Activated CD4-positive, CD25-positive, alpha-beta regulatory T cell treated with anti-CD3 and anti-CD28 coated beads, Interleukin-2, amount 50 U/mL, for 72 hours (primary cell): Measurements from ENCODE around the gene STK39.
"Not testable (repeated sequence)": the region's sequence is repeated elsewhere in the genome, so short reads cannot be mapped to it uniquely, and the experiment has no call there.

Experiments used
- DNase-seq: peaks from one replicate; pipeline ENCODE4 v3.0.0; 2021

Gene STK39

DNA sequence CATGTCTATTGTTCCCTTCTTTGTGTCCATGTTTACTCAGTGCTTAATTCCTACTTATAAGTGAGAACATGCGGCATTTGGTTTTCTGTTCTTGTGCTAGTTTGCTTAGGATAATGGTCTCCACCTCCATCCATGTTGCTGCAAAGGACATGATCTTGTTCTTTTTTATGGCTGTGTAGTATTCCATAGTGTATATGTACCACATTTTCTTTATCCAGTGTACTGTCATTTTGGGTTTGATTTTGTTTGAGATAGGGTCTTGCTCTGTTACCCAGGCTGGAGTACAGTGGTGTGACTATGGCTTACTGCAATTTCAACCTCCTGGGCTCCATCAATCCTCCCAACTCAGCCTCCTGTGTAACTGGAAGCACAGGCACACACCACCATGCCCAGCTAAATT is 125.2 kb downstream of the STK39 start:
- DNase-seq = not testable (repeated sequence)

DNA sequence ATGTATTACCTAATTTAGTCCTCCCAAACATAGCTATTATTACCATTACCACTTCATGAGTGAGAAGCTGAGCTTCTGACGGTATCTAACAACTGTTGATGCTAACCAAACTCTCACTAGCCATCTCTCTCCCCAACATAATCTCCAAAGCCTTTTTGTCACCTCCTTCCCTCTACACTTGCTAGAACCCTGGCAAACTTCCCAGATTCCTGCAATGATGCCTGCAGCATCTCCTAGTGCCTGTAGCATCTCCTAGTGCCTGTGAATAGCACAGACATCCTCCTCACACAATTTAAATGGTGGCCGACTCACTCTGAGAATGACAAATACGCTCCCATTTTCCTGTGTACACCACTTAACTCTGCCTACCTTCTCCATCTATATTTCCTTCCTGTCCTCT is 126.7 kb downstream of the STK39 start:
- DNase-seq = no peak

DNA sequence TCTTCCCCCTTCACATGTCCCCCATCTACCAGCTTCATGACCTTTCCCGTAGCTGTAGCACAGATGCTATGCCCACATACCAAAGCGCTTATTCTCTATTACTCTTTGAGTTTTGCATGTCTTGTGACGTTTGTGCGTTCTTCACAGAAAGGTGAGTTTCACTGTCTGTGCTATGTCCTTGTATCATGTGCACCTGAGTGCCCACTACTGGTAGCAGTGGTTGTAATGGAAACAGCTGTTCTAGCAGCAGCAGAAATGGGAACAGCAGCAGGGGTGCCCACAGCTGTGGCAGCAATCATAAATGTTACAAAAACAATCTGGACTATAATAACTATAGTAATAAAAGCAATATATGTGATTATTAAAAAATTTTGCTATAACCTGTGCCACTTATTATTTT is 127.1 kb downstream of the STK39 start:
- no peak for DNase-seq

DNA sequence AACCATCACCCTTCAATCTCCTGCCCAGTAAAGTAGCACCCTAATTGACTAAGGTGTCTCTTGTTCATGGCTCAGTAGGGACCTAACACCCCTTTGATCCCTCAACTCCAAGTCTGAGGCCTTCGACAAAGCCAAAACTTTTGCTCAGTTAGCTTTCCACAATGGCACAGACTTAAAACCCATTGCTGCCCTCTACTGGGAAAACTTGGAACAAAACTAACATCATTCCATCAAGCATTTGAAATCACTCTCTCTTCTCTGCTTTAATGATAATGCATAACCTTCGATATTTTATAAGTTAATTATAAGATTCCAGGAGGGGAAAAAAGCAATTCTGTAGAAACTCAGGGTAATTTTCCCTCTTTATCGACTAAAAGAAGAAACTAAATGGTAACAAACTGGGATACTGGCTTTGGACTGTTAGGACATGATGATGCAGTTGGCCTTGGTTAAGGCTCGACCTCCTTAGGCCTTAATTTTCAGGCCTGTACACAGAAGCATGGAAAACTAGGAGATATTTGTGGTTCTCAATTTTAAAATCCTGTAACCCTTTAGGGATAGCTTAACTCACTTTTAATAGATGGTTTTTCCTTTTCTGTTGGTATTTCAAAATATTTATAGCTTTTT is 127.8 kb downstream of the STK39 start:
- DNase-seq = no peak

DNA sequence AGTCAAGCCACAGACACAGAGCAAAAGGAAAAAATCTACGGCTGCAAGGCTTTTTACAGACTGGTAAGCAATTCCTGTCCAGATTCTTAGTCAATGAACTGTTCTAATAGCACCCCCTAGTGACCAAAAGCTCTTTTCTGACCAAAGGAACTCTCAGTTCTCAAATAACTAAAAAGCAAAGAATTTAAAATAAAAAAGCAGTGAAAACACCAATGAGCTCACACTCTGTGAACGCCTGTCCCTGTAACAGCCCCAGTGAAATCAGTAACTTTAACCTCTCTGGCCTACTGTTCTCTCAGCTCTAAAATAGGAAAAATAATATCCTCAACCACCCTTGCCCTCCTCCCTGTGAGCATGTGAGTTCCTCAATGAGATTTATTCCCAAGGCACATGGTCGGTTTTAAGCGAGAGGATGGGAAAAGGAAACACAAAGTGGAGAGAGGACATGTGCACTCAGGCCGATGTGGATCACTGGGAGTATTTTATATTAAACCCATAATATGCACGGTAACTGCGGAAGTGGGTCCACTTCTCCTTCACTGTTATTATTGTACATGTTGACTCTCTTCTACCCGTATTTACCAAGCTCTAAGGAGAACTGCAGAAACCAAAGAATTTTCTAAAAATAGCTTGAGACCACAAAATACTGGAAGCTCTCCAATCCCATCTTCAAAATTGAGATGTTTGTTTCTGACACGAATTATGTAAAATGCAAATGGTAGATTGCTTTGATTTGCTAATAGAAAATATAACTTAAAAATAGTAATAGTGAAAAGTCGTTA is 128.5 kb downstream of the STK39 start:
- no peak for DNase-seq

DNA sequence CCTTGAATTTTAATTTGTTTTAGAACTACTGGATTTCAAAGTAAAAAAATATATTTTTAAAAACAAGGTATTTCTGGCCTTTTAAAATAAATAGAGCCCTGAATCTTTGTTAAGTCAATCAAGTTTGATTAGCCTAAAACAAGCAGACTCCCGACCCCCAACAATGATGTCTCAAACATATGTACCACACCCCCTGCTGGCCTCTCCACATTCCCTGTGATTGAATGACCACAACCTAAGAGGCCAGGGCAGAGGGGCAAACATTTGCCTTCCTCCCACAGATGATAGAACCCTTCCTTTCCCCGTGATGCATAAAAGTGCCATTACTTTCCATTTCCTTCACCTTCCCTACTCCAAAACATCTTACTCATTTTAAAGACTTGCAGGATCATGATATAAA is 130.9 kb downstream of the STK39 start:
- DNase-seq = no peak

DNA sequence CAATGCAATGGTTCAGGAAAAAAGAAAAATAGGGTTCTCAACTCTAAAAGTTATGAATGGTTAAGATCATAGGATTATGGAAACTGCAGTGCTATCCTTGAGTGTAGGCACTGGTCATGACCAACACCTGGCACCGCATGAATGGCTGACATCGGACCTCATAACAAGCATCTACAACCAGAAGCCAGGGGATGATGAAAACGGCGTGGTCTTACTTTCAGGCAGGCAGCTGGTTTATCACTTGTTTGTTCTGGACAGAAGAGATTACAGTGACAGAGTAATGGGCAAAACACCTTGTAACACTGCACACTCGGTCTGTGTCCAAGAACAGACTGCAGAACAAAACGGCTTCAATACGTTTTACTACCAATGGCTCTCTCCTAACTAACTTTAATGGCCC is 132.8 kb downstream of the STK39 start:
- DNase-seq = no peak

DNA sequence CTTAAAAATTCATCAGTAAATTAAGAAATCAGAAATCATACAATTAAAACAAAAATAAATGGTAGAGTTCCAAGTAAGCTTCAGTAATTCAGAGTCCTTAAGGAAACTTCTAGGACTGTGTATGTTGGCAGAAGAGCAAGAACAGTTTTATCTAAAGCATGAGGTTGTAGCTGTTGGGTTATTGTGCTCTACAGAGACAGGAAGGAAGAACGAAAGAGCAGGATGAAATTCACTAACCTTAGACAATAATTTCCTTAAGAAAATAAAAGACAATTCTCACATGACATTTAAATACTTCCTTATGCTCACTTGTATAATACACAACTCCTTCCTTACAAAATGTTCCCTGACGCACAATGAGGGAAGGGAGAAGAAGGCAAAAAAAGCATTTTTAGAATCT is 133.4 kb downstream of the STK39 start:
- no peak for DNase-seq

DNA sequence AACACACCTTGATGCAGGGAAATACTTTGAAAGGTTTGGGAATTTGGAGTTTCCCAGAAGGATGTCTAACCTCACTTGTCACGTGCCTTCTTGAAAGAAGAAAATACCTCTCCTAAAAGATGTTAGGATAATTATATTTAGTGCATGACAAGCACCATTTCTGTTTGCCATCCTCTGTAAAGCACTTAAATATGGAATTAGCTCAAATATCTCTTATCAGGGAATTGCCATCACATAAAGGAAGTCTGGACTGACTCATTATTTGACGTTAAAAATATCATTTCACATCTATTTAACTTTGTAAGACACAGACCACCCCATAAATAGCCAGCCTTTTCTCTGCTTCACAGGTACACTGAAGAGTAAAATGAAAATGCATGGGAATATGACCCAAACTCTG is 140.1 kb downstream of the STK39 start:
- DNase-seq = no peak

DNA sequence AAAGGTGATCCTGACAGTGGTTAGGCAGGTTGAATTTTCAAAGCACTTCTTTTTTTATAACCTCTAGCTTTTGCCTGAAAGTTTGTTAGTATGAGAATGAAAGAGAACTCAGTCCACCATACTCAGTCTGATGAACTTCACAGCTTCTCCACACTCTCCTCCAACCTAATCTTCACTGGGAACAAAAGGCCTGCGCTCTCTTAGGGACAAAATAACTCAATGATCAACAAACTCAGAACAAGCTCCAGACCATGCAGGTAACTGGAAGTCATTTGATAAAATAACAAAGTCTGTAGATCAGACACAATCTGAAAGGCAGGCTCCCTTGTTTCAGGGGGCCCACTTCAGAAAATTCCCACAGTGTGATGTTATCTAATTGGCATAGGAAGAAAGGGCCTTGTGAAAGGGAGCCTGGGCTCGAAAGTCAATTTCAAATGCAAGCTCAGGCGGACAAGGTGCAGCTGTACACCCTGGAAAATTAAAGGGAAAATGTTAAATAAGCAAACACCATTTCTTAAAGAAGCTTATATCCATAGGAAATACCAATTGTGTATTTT is 142.2 kb downstream of the STK39 start:
- no peak for DNase-seq

DNA sequence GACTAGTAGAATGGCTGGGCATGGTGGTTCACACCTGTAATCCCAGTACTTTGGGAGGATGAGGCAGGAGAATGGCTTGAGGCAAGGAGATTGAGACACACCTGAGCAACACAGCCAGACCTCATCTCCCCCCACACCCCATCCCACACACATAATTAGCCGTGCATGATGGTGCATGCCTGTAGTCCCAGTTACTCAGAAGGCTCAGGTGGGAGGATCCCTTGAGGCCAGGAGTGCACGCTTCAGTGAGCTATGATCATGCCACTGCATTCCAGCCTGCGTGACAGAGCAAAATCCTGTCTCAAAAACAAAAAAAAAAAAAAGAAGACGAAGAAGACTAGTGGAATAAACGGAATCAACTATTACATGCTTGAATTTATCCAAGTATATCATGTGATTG is 150.0 kb downstream of the STK39 start:
- no peak for DNase-seq

DNA sequence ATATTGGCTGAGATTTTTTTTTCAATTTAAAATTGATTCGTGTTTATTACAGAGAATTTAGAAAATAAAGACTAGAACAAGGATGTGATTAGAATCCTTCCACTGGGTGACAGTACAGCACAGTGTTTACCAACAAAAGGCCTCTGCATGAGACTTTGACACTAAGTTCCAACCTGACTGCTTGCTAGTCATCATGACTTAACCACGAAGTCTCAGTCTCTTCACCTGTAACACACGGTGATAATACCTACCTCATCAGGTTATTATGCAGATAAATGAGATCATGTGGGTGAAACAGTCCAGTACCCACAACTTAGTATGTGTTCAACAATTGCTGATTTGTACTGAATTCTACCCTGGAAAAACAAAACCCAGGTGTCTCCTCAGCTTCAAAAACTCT is 151.2 kb downstream of the STK39 start:
- DNase-seq = no peak

DNA sequence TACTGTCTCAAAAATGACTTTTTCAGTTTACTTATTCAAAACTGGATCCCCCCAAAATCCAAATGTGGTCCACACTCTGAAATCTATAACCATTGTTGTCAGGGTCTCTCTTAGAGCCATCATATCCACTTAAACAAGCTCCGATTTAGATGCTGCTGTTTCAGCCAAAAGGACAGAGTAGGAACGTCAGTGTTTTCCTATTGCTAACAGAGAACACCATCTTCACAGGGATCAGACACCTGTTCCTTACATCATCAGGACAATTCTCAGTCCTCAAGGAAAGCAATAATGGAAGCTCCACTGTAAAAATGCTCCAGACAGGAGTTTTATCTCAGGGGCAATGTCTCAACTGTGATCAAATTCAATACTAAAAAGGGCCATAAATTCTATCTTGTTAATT is 155.4 kb downstream of the STK39 start:
- DNase-seq = no peak

DNA sequence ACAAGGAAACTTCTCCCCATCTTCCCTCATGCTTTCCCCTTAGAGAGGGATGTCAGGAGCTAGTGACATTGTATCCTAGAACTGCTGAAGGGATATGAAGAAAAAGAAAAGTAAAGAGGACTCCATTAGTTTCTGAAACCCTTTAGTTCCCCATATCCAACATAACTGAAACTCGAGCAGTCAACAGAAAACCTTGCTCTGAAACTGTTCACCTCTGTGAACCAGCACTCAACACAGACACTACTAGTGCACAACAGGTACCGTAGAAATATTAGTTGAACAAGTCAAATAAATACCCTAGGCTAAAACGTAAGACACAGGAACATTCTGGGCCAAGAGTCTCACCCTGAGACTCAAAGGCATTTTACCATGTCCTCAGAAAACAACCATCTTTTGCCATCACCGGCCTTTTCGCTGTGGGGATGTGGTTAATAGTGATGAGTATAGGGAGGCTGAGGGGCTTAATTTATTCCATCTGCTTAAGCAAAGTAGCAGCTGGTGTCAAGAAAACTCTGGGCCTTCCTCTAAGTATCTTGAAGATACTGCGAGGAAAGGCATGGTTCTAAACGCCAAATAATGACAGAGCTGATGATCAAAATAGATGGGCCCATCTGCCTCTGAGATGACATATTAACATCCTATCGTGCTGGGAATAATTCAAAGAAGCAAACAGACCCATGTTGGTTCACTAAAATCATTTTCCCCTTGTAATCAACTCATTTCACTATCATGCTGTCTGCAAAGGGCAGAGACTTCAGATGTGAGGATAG is 156.8 kb downstream of the STK39 start:
- no peak for DNase-seq

DNA sequence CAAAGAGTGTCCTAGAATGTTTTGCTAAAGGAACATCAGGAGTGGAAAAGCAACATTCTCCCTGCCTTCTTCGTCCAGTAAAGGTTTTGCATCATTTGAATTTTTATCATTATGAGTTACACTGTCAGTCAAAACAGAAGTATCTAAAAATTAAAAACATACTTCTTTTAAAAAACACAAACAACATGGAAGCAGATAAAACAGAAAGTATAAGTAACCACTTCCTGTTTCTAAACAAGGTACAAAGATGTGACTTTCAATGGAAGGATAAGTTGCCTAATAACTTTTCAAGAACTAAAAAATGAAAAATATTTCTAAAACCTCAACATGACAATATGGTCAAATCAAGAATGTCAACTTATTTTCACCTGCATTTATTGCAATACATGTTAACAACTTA is 158.2 kb downstream of the STK39 start:
- no peak for DNase-seq

DNA sequence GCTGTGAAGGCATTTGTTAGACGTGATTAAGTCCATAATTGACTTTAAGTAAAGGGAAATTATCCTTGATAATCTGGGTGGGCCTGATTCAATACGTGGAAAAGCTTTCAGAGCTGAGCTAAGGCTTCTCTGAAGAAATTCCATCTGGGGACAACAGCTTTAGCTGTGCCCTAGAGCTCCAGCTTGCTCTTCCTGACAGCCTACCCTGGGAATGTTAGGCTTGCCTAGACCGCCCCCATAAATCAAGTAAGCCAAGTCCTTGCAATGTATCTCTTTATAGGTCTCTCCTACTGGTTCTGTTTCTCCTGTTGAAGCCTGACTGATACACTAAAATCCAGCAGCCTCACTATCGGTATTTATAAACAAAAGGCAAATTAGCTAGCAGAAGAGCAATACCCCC is 160.0 kb downstream of the STK39 start:
- DNase-seq = no peak

DNA sequence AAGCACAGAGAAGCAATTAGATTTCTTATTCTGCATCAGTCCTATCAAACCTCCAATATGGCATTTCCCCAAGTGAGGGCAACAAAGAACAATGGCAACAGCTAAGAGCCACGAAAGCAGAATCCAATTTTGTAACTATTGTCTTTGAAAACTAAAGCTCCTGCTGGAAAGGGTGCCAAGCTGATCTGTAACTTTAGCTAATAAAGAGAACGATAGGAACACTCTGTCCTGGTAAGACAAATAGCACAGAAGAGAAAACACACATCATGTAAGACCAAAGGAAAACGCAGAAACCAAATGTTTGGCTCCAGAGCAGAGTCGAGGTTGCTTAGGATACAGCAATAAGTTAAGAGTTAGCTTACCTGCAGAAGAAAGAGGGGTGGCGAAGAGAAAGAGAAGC is 160.5 kb downstream of the STK39 start:
- DNase-seq = no peak

DNA sequence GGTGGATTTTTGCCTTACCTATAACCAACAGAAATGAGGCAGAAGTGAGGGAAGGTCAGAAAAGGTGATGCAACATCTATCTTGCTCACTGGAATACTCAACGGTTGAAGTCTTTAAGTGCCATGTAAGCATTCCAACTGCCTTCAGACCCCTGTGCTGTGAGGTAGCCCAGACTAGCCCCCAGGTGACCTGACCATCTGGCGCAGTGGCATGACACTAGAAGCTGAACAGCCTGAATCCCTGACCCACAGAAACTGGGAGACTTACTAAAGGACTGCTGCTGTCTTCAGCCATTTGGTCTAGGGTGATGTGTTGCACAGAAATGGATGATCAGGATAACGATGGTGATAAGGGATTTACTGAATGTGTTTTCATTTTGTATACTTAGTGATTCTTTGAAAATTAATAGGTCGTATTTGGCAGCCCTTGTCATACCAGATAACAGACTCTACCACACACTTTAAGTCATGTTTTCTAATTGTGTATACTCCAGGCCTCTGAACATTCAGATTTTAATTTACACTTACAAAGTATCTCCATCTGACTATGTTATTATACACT is 161.5 kb downstream of the STK39 start:
- no peak for DNase-seq

DNA sequence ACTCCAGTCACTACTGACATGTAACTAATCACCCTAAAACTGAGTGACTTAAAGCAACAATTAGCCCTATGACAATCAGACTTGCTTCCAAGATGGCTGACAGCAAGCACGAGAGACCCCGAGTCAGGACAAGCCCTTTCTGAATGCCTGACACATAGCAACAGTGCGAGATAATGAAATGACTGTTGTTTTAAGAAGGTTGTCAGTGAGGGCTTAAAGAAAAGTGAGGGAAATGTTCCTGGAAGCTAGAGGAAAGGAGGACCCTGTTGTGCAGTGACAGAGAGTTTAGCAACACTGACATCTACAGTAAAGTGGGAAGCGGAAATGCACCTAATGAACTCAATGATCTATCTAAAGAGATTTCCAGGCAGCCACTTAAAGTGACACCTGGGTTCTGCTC is 163.1 kb downstream of the STK39 start:
- DNase-seq = no peak

DNA sequence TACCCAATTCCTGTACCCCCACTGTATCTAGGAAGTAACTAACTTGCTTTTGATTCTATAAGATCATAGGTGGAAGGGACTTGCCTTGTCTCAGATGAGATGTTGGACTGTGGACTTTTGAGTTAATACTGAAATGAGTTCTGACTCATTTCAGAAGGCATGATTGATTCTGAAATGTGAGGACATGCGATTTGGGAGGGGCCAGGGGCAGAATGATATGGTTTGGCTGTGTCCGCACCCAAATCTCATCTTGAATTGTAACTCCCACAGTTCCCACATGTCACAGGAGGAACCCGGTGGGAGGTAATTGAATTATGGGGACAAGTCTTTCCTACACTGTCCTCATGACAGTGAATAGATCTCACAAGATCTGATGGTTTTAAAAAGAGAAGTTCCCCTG is 165.9 kb downstream of the STK39 start:
- not testable (repeated sequence) for DNase-seq

DNA sequence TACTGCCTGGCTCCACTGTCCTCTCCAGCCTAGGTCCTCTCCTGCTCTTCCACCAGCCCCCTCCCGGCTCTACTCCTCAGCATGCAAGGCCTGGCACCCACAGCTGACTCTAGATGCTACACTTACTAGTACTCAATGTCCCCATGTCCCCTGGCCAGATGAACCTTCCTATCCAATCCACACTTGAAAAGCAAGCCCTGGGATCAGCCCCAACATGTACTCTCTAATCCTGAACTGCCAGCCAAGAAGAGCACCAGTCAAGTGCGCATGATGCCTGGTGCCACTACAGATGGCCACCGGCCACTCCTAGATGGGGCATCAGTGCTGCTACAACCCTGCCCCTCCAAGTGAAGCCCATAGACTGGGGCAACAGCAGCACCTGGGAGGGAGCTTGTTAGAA is 168.2 kb downstream of the STK39 start:
- no peak for DNase-seq

DNA sequence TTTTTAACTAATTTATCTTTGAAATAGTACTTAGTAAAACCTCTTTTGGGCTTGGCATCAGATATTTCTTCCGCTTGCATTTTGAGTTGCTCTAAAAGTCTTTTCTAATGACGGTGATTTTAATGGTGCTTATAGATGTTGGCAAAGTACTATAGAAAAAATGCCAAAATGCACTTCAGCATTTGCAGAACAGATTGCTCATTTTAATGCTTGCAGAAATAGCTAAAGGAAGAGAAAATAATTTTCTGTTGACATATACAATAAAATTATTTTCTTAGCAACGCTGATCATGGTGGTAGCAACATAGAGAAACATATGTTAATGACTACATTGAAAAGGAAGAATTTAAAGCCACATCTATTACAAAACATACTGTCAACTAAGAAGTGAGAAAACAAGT is 170.7 kb downstream of the STK39 start:
- DNase-seq = no peak

DNA sequence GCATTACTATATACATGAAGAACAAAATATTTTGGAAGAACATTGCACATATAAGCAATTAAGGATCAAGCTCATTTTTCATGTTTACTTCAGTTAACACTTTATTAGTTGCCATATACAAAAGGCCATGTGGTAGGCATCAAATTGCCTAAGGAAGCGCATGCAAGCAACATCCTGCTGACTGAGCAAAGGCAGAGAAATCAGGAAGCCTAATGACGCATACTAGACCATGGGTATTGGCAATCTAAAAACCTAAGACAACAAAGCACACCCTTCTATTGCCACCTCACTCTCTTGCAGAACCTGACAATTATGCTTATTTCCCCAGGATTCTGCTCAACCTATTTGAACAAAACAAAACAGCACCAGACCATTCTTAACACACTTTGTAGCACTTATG is 171.9 kb downstream of the STK39 start:
- DNase-seq = no peak
